ENCODE measurements around the gene ANGPT4. TPM values are rescaled to one million over a fixed set of nuclear protein-coding genes. Genes with fewer than 3 reads are reported as not detected.

The ANGPT4 gene
- polyA plus RNA-seq, 1 of the 3 experiments (the other 2 are of a cell fraction), result not detected

DNA sequence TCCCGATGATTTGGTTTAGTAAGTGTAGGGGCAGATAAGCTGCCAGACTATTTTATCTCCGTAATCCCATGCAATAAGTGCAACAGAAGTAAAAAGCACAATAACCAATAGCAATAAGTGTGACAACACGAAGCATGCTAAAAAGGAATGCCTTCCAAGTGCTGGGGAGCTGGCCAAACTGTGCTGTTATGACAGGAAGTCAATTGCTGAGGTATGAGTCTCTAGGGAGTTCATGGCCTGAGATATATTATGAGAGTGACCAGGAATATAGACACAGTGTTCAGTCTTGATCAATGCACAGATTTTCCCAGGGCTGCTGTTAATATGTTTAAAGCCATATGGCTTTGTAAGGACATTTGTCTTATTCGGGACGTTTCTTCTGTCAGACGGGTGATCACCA, 10.5 kb upstream of the ANGPT4 start:
- POLR2A ChIA-PET, result no interaction called here
- H3K9me3 ChIP-seq, result peaks cover 9% of the 10 kb centered on the region; the same call in 1 of the 2 replicates
- CTCF ChIA-PET, result interaction anchor here (1.4 to 1.6 kb wide), 2 partner anchors 29 to 30 kb away, joined by 3 to 5 read pairs; no protein-coding TSS in a partner anchor
- H3K4me2 ChIP-seq, result no peak overlapping the region
- TF ChIP-seq, protein P1, sequence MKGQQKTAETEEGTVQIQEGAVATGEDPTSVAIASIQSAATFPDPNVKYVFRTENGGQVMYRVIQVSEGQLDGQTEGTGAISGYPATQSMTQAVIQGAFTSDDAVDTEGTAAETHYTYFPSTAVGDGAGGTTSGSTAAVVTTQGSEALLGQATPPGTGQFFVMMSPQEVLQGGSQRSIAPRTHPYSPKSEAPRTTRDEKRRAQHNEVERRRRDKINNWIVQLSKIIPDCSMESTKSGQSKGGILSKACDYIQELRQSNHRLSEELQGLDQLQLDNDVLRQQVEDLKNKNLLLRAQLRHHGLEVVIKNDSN (IDR thresholded peaks at IDR 0.05; ENCODE audit: borderline replicate concordance, low read depth), result no peak
- TF ChIP-seq, protein P2, sequence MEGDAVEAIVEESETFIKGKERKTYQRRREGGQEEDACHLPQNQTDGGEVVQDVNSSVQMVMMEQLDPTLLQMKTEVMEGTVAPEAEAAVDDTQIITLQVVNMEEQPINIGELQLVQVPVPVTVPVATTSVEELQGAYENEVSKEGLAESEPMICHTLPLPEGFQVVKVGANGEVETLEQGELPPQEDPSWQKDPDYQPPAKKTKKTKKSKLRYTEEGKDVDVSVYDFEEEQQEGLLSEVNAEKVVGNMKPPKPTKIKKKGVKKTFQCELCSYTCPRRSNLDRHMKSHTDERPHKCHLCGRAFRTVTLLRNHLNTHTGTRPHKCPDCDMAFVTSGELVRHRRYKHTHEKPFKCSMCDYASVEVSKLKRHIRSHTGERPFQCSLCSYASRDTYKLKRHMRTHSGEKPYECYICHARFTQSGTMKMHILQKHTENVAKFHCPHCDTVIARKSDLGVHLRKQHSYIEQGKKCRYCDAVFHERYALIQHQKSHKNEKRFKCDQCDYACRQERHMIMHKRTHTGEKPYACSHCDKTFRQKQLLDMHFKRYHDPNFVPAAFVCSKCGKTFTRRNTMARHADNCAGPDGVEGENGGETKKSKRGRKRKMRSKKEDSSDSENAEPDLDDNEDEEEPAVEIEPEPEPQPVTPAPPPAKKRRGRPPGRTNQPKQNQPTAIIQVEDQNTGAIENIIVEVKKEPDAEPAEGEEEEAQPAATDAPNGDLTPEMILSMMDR (IDR thresholded peaks at IDR 0.05), result no peak
- no peaks in the 10 kb centered on the region for H3K27me3 ChIP-seq (ENCODE audit: insufficient read depth)
- no peaks in the 10 kb centered on the region for H3F3A ChIP-seq (replicated peaks; ENCODE audit: insufficient read depth)
- H2AFZ ChIP-seq (ENCODE audit: low read depth), result no peak overlapping the region
- no peak overlapping the region for H3K27ac ChIP-seq (ENCODE audit: low read depth in 2 of 2, low read length in 1 of 2)
- H3K79me2 ChIP-seq (ENCODE audit: insufficient read depth), result no peaks in the 10 kb centered on the region
- H3K9me2 ChIP-seq, result no peaks in the 10 kb centered on the region
- WGBS (ENCODE audit: low lambda C conversion rate), result 14% methylated on average over 6 of the region's 6 CpGs
- H3K36me3 ChIP-seq (replicated peaks in 1 of 2; ENCODE audit: control insufficient read depth in 1 of 2, insufficient read depth in 2 of 2, low read length in 1 of 2), result no peaks in the 10 kb centered on the region
- H3K9ac ChIP-seq, result no peak overlapping the region
- H3K4me1 ChIP-seq (ENCODE audit: control insufficient read depth in 1 of 2, insufficient read depth in 2 of 2, low read depth in 1 of 2, low read length in 1 of 2), result no peaks in the 10 kb centered on the region
- H3K4me3 ChIP-seq (ENCODE audit: low read depth in 2 of 2, low read length in 1 of 2), result no peak overlapping the region
- H4K20me1 ChIP-seq (ENCODE audit: insufficient read depth), result no peaks in the 10 kb centered on the region
- no peak for DNase-seq

DNA sequence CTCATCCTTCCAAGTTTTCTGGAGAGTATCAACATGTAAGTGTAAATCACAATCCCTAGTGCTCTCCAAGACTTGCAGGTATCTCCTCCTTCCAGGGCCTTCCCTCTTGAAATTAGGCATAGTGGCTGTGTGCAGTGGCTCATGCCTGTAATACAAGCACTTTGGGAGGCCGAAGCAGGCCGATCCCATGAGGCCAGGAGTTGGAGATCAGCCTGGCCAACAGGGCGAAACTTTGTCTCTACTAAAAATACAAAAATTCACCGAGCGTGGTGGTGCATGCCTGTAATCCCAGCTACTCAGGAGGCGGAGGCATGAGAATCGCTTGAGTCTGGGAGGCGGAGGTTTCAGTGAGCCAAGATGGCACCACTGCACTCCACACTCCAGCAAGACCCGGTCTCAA, 9.4 kb upstream of the ANGPT4 start:
- CTCF ChIA-PET, result no interaction called here

More for the DNA sequence above, 9.4 kb upstream of the ANGPT4 start:
- Histone ChIP-seq H3K79me2 (ENCODE audit: insufficient read depth) (no peaks in the 10 kb centered on the region), H3K9me2 (no peaks in the 10 kb centered on the region), H3K9me3 (peaks cover 2% of the 10 kb centered on the region; the same call in 1 of the 2 replicates), H3K27me3 (ENCODE audit: insufficient read depth) (no peaks in the 10 kb centered on the region), H3K36me3 (replicated peaks in 1 of 2; ENCODE audit: control insufficient read depth in 1 of 2, insufficient read depth in 2 of 2, low read length in 1 of 2) (no peaks in the 10 kb centered on the region), H3K4me2 (no peak overlapping the region), H3K4me1 (ENCODE audit: control insufficient read depth in 1 of 2, insufficient read depth in 2 of 2, low read depth in 1 of 2, low read length in 1 of 2) (no peaks in the 10 kb centered on the region), H3K9ac (no peak overlapping the region), H4K20me1 (ENCODE audit: insufficient read depth) (no peaks in the 10 kb centered on the region), H3K4me3 (ENCODE audit: low read depth in 2 of 2, low read length in 1 of 2) (no peak overlapping the region), H2AFZ (ENCODE audit: low read depth) (no peak overlapping the region), H3K27ac (ENCODE audit: low read depth in 2 of 2, low read length in 1 of 2) (no peak overlapping the region), H3F3A (replicated peaks; ENCODE audit: insufficient read depth) (no peaks in the 10 kb centered on the region)
- WGBS (ENCODE audit: low lambda C conversion rate), result 41% methylated on average over 9 of the region's 9 CpGs
- DNase-seq, result no peak
- POLR2A ChIA-PET, result no interaction called here
- TF ChIP-seq, protein P3, sequence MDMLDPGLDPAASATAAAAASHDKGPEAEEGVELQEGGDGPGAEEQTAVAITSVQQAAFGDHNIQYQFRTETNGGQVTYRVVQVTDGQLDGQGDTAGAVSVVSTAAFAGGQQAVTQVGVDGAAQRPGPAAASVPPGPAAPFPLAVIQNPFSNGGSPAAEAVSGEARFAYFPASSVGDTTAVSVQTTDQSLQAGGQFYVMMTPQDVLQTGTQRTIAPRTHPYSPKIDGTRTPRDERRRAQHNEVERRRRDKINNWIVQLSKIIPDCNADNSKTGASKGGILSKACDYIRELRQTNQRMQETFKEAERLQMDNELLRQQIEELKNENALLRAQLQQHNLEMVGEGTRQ (IDR thresholded peaks at IDR 0.05; ENCODE audit: borderline replicate concordance, low read depth, low read length), result no peak
- TF ChIP-seq FOSL2 (IDR thresholded peaks at IDR 0.05; ENCODE audit: borderline replicate concordance, low read depth), result no peak
- TF ChIP-seq, protein P4, sequence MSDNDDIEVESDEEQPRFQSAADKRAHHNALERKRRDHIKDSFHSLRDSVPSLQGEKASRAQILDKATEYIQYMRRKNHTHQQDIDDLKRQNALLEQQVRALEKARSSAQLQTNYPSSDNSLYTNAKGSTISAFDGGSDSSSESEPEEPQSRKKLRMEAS (IDR thresholded peaks at IDR 0.05; ENCODE audit: low read depth), result no peak
- no peak for TF ChIP-seq CHD2 (IDR thresholded peaks at IDR 0.05; ENCODE audit: low read length, partially characterized antibody)
- no peak for TF ChIP-seq RXRA (IDR thresholded peaks at IDR 0.05; ENCODE audit: borderline replicate concordance, low read depth)
- no peak for TF ChIP-seq RCOR1 (IDR thresholded peaks at IDR 0.05; ENCODE audit: low read length)
- no peak for TF ChIP-seq RAD21 (IDR thresholded peaks at IDR 0.05; ENCODE audit: low read length)
- TF ChIP-seq, protein P1 (IDR thresholded peaks at IDR 0.05; ENCODE audit: borderline replicate concordance, low read depth), result no peak
- TF ChIP-seq MEF2A (IDR thresholded peaks at IDR 0.05; ENCODE audit: borderline replicate concordance, low read depth), result no peak
- no peak for TF ChIP-seq SIN3A (IDR thresholded peaks at IDR 0.05; ENCODE audit: borderline replicate concordance, low read depth, low read length)
- TF ChIP-seq, protein P5, sequence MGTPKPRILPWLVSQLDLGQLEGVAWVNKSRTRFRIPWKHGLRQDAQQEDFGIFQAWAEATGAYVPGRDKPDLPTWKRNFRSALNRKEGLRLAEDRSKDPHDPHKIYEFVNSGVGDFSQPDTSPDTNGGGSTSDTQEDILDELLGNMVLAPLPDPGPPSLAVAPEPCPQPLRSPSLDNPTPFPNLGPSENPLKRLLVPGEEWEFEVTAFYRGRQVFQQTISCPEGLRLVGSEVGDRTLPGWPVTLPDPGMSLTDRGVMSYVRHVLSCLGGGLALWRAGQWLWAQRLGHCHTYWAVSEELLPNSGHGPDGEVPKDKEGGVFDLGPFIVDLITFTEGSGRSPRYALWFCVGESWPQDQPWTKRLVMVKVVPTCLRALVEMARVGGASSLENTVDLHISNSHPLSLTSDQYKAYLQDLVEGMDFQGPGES (IDR thresholded peaks at IDR 0.05; ENCODE audit: low read depth, low read length), result no peak
- TF ChIP-seq YY1 (IDR thresholded peaks at IDR 0.05; ENCODE audit: low read depth), result no peak
- TF ChIP-seq MXI1 (IDR thresholded peaks at IDR 0.05; ENCODE audit: low read depth, low read length), result no peak
- no peak for TF ChIP-seq TAF1 (IDR thresholded peaks at IDR 0.05; ENCODE audit: borderline replicate concordance, low read depth, low read length)
- no peak for TF ChIP-seq EP300 (IDR thresholded peaks at IDR 0.05; ENCODE audit: borderline replicate concordance in 1 of 2, low read depth in 1 of 2, low read length in 1 of 2)
- TF ChIP-seq GATA2 (CRISPR knock-in tag; IDR thresholded peaks at IDR 0.05), result no peak
